Stomach (tissue), 9 donors: ENCODE data around the gene HGS. TPM values are rescaled to one million over a fixed set of nuclear protein-coding genes. Genes with fewer than 3 reads are reported as not detected.

Experiments
- DNase-seq, 2 donors: peaks; one replicate each; pipeline versions ENCODE4 v3.0.0 to v3.0.0-alpha.2; 2013 to 2019
- H3K27ac ChIP-seq, 5 donors: fragments of 200-600 bp in 4 of 5; sonication (generic) in 4 of 5; one replicate each; pipeline ENCODE4 v1.5.1; 2013 to 2019; ENCODE audit warnings: mild to moderate bottlenecking in 1 of 5, moderate library complexity in 1 of 5
- H3K27me3 ChIP-seq, 3 donors: fragments of 200-600 bp; sonication (generic); one replicate each; pipeline ENCODE4 v1.5.1; 2017 to 2019; ENCODE audit warnings: mixed run types in 1 of 3
- H3K36me3 ChIP-seq, 4 donors: fragments of 200-600 bp; sonication (generic); 1 replicate in 3 of 4; 2 replicates in 1 of 4; pipeline ENCODE4 v1.5.1; 2016 to 2019
- H3K4me1 ChIP-seq, 4 donors: fragments of 200-600 bp; sonication (generic); one replicate each; pipeline ENCODE4 v1.5.1; 2016 to 2019
- H3K4me3 ChIP-seq, 4 donors: fragments of 200-600 bp; sonication (generic) in 3 of 4; one replicate each; pipeline ENCODE4 v1.5.1; 2016 to 2019; ENCODE audit warnings: mild to moderate bottlenecking in 1 of 4
- H3K9me3 ChIP-seq, 4 donors: fragments of 200-600 bp; sonication (generic); one replicate each; pipeline ENCODE4 v1.5.1; 2016 to 2019
- EP300 ChIP-seq: sonication (generic); formaldehyde crosslinking; IDR thresholded peaks from one replicate; pipeline ENCODE4 v1.6.1; 2017; ENCODE audit warnings: antibody characterized with exemption
- POLR2A ChIP-seq, 4 donors: fragments of 450-650 bp; IDR thresholded peaks; one replicate each; pipeline ENCODE4 v1.6.1; 2016; ENCODE audit warnings: antibody characterized with exemption in 4 of 4, control low read depth in 2 of 4, mild to moderate bottlenecking in 1 of 4, moderate library complexity in 1 of 4
- POLR2AphosphoS5 ChIP-seq, 3 donors: sonication (generic); formaldehyde crosslinking; IDR thresholded peaks; one replicate each; pipeline ENCODE4 v1.6.1; 2016; ENCODE audit warnings: antibody characterized with exemption in 3 of 3
- WGBS, 5 donors: extraction: QIAGEN DNeasy Blood & Tissue Kit in 3 of 5; methylation state at CpG; one replicate each; pipeline versions ENCODE4 v1.1.5 to v1.1.7; 2013 to 2018; 5-methylcytosine and 5-hydroxymethylcytosine counted together
- intact Hi-C: fragments of 100-400 bp; cut with DNase I; formaldehyde crosslinking; loops from one replicate; pipeline ENCODE4 v1.15.1; 2023; ENCODE audit warnings: low total_unique reads
- polyA plus RNA-seq, 3 donors: library from polyadenylated mRNA; stranded (reverse); fragments of 200-250 nt; gene quantifications; one replicate each; pipeline ENCODE4 v1.2.3, GENCODE V29; 2013
- total RNA-seq, 5 donors: library from RNA; depleted of rRNA; stranded (reverse); fragments of >200 nt; gene quantifications; one replicate each; pipeline versions ENCODE4 v1.1.0 to v1.2.3, GENCODE V29; 2014 to 2016
- TF ChIP-seq, protein P1 (sequence below), 7 experiments: fragments of 450-650 bp in 4 of 7; fragments of 200-600 bp in 3 of 7; sonication (generic) in 3 of 7; IDR thresholded peaks; one replicate each; pipeline ENCODE4 v1.5.1; 2016 to 2019; ENCODE audit warnings: antibody characterized with exemption in 7 of 7, control low read depth in 2 of 7, mild to moderate bottlenecking in 1 of 7
- donor health status: healthy with polysubstance abuse.
- donor health status: Bipolar disorder and iron deficiency.
- donor health status: healthy.

HGS gene
- total and polyA plus RNA-seq, 8 donors: 52.0 to 275 (median 129) TPM

DNA sequence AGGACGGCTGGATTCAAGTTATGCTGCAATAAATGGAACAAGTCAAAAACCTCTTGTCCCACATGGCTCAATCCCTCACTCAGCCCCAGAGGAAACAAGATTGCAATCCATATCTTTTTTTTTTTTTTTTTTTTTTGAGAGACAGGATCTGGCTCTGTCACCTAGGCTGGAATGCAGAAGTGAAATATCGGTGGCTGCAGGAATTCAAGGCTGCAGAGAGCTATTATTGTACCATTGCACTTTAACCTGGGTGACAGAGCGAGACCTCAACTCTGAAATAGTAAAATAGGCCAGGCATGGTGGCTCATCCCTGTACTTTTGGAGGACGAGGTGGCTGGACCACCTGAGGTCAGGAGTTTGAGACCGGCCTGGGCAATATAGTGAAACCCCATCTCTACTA is 24.8 kb upstream of the HGS start:
- Histone ChIP-seq H3K4me1 (peaks cover 0 to 21% (median 14%) of the 10 kb centered on the region in 4 donors), H3K9me3 (no peaks in the 10 kb centered on the region), H3K27me3 (peaks cover 0 to 22% (median 0%) of the 10 kb centered on the region in 3 donors), H3K27ac (peak overlapping the region; percentile 61 to 87 (median 78)), H3K36me3 (peaks cover 0 to 1% (median under 1%) of the 10 kb centered on the region in 4 donors), H3K4me3 (no peak overlapping the region)
- no peak for TF ChIP-seq POLR2AphosphoS5 (IDR thresholded peaks at IDR 0.05)
- TF ChIP-seq, protein P1, sequence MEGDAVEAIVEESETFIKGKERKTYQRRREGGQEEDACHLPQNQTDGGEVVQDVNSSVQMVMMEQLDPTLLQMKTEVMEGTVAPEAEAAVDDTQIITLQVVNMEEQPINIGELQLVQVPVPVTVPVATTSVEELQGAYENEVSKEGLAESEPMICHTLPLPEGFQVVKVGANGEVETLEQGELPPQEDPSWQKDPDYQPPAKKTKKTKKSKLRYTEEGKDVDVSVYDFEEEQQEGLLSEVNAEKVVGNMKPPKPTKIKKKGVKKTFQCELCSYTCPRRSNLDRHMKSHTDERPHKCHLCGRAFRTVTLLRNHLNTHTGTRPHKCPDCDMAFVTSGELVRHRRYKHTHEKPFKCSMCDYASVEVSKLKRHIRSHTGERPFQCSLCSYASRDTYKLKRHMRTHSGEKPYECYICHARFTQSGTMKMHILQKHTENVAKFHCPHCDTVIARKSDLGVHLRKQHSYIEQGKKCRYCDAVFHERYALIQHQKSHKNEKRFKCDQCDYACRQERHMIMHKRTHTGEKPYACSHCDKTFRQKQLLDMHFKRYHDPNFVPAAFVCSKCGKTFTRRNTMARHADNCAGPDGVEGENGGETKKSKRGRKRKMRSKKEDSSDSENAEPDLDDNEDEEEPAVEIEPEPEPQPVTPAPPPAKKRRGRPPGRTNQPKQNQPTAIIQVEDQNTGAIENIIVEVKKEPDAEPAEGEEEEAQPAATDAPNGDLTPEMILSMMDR (IDR thresholded peaks at IDR 0.05): no peak
- TF ChIP-seq EP300: no peak
- TF ChIP-seq POLR2A (IDR thresholded peaks at IDR 0.05): no peak
- WGBS, 5 donors: 49 to 67% (median 56%) methylated on average over 5 of the region's 5 CpGs
- no peak for DNase-seq
- intact Hi-C loops: no loop called here

DNA sequence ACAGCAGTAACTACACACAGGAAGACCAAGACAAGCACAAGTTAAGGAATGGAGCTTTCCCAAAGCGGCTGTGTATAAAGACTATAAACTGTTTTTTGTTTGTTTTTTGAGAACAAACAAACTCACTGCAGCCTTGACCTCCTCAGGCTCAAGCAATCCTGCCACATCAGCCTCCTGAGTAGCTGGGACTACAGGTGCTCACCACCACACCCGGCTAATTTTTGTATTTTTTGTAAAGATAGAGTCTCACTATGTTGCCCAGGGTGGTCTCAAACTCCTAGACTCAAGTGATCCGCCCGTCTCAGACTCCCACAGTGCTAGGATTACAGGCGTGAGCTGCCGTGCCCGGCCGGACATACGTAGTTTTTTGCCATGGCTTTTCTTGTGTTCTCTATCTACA is 23.4 kb upstream of the HGS start:
- H3K4me1 ChIP-seq: peaks cover 5 to 34% (median 24%) of the 10 kb centered on the region in 4 donors
- intact Hi-C loops: no loop called here

DNA sequence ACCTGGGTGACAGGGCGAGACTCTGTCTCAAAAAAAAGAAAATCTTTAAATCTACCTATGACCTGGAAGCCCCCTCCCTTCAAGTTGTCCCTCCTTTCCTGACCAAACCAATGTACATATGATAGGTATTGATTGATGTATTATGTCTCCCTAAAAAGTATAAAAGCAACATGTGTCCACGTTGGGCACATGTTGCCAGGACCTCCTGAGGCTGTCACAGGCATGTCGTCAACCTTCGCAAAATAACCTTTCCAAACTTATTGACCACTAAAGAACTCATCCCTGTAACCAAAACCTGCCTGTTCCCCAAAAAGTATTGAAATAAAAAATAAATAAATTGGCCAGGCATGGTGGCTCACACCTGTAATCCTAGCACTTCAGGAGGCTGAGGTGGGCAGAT is 21.8 kb upstream of the HGS start:
- Histone ChIP-seq H3K27me3 (no peaks in the 10 kb centered on the region), H3K27ac (no peak overlapping the region), H3K36me3 (peaks cover 0 to 14% (median 12%) of the 10 kb centered on the region in 4 donors), H3K4me1 (peaks cover 8 to 42% (median 26%) of the 10 kb centered on the region in 4 donors), H3K4me3 (no peak overlapping the region), H3K9me3 (no peaks in the 10 kb centered on the region)
- intact Hi-C loops: no loop called here
- 86 to 96% (median 94%) methylated on average over 4 of the region's 4 CpGs for WGBS, 5 donors
- no peak for DNase-seq
- no peak for TF ChIP-seq EP300
- no peak for TF ChIP-seq POLR2AphosphoS5 (IDR thresholded peaks at IDR 0.05)
- TF ChIP-seq, protein P1 (IDR thresholded peaks at IDR 0.05): no peak
- TF ChIP-seq POLR2A (IDR thresholded peaks at IDR 0.05): no peak

More for the DNA sequence above, 23.4 kb upstream of the HGS start:
- Histone ChIP-seq H3K9me3 (no peaks in the 10 kb centered on the region), H3K27me3 (peaks cover 0 to 8% (median 0%) of the 10 kb centered on the region in 3 donors), H3K4me3 (no peak overlapping the region), H3K27ac (peak overlapping the region; percentile 68 to 87 (median 81)), H3K36me3 (peaks cover 0 to 14% (median 12%) of the 10 kb centered on the region in 4 donors)
- TF ChIP-seq POLR2A (IDR thresholded peaks at IDR 0.05) (no peak), POLR2AphosphoS5 (IDR thresholded peaks at IDR 0.05) (no peak), EP300 (no peak)
- TF ChIP-seq, protein P1 (IDR thresholded peaks at IDR 0.05): no peak
- DNase-seq: no peak
- 90 to 95% (median 93%) methylated on average over 9 of the region's 9 CpGs for WGBS, 5 donors

DNA sequence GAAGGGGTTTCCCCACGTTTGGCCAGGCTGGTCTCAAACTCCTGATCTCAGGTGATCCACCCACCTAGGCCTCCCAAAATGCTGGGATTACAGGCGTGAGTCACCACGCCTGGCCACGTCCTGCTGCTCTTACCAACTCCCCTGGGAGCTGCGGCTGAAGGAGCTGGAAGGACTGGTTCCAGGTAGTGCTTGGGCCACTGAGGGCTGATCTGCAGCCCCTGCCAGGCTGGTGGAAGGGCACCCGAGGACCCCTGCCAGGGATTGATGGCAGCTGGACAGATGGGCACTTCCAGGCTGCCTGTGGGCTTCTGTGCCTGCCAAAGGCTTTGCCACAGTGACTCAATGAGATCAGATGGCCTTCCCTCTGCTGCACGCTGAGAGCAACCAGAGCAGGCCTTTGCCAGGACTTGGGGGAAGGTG is 19.8 kb upstream of the HGS start:
- no peak for DNase-seq
- Histone ChIP-seq H3K4me1 (peaks cover 20 to 53% (median 41%) of the 10 kb centered on the region in 4 donors), H3K4me3 (no peak overlapping the region), H3K9me3 (no peaks in the 10 kb centered on the region), H3K27me3 (no peaks in the 10 kb centered on the region), H3K36me3 (peaks cover 0 to 24% (median 20%) of the 10 kb centered on the region in 4 donors), H3K27ac (peak overlapping the region in 1 of 5 donors; percentile 25)
- 78 to 88% (median 87%) methylated on average over 5 to 7 of the region's 7 CpGs for WGBS, 5 donors
- intact Hi-C loops: no loop called here
- TF ChIP-seq POLR2A (IDR thresholded peaks at IDR 0.05) (no peak), POLR2AphosphoS5 (IDR thresholded peaks at IDR 0.05) (no peak), EP300 (no peak)
- TF ChIP-seq, protein P1 (IDR thresholded peaks at IDR 0.05): no peak
